Endothelial cell of umbilical vein (primary cell): ENCODE results near the gene PI4KA. TPM values are rescaled to one million over a fixed set of nuclear protein-coding genes. Genes with fewer than 3 reads are reported as not detected.
"Not testable (repeated sequence)": the region's sequence is repeated elsewhere in the genome, so short reads cannot be mapped to it uniquely, and the experiment has no call there.

Experiments
- BruUV-seq: library from RNA; stranded (reverse); fragments of 400-500 nt; replicated peaks from 2 replicates; lab custom pipeline; 2021; lab: Mats Ljungman, UMichigan
- CTCF ChIA-PET: fragments of 300-600, 350-600 bp; sonication (Branson Sonifier 250); formaldehyde crosslinking; loops from one replicate; lab custom pipeline; 2021; ENCODE audit warnings: antibody characterized with exemption, inconsistent platforms; lab: Charles Lee
- POLR2A ChIA-PET: fragments of 300-600, 350-600 bp; sonication (Branson Sonifier 250); formaldehyde crosslinking; loops from one replicate; lab custom pipeline; 2021; ENCODE audit warnings: antibody characterized with exemption, inconsistent platforms; lab: Charles Lee
- DNase-seq: peaks from one replicate; pipeline ENCODE4 v3.0.0-alpha.2; 2011; ENCODE audit warnings: low read depth, low spot score
- FAIRE-seq: peaks from 2 replicates; lab custom pipeline; 2011; peaks lifted over from hg19 to GRCh38; lab: Jason Lieb, UNC
- H2AFZ ChIP-seq: 2 replicates; pipeline ENCODE4 v1.6.0; 2012; ENCODE audit warnings: low read depth, low read length, control low read depth, inconsistent platforms
- H3K27ac ChIP-seq: 2 replicates; pipeline ENCODE4 v1.5.1; 2011; ENCODE audit warnings: low read depth, mild to moderate bottlenecking, control low read depth, low read length, moderate library complexity; ENCODE audit not compliant: insufficient read depth
- H3K27me3 ChIP-seq, 2 experiments: 2 replicates each; pipeline versions ENCODE4 v1.6.0 to v1.6.1; 2011; ENCODE audit warnings: low read length in 2 of 2, mixed read lengths in 1 of 2; ENCODE audit not compliant: control insufficient read depth in 2 of 2, insufficient read depth in 2 of 2
- H3K36me3 ChIP-seq, 2 experiments: 2 replicates in 1 of 2; 3 replicates in 1 of 2; pipeline ENCODE4 v1.5.1; 2011; ENCODE audit warnings: low read length in 2 of 2, mild to moderate bottlenecking in 1 of 2, moderate library complexity in 1 of 2; ENCODE audit not compliant: control insufficient read depth in 2 of 2, insufficient read depth in 2 of 2; ENCODE audit errors: extremely low read depth in 1 of 2
- H3K4me1 ChIP-seq: 3 replicates; pipeline ENCODE4 v1.5.1; 2011; ENCODE audit warnings: mild to moderate bottlenecking, low read length; ENCODE audit not compliant: control insufficient read depth, insufficient read depth; ENCODE audit errors: extremely low read depth
- H3K4me2 ChIP-seq: 2 replicates; pipeline ENCODE4 v1.6.1; 2011; ENCODE audit warnings: low read length, control low read depth, mixed read lengths; ENCODE audit not compliant: insufficient read depth
- H3K4me3 ChIP-seq, 3 experiments: fragments of 200-600 bp in 1 of 3; sonication (generic), shearing (Covaris generic) in 1 of 3; replicated peaks in 1 of 3; 2 replicates each; pipeline ENCODE4 v1.5.1; 2011 to 2016; ENCODE audit warnings: control low read depth in 3 of 3, low read length in 3 of 3, mild to moderate bottlenecking in 2 of 3, inconsistent platforms in 1 of 3, low read depth in 1 of 3, moderate library complexity in 1 of 3; ENCODE audit not compliant: insufficient read depth in 1 of 3
- H3K79me2 ChIP-seq: 2 replicates; pipeline ENCODE4 v1.6.0; 2012; ENCODE audit warnings: low read length, inconsistent platforms; ENCODE audit not compliant: control insufficient read depth, insufficient read depth
- H3K9ac ChIP-seq: replicated peaks from 2 replicates; pipeline ENCODE3; 2011; ENCODE audit warnings: low read length, control low read depth; ENCODE audit not compliant: insufficient read depth; ENCODE audit errors: extremely low read depth
- H3K9me1 ChIP-seq: replicated peaks from 3 replicates; pipeline ENCODE4 v1.6.0; 2011; ENCODE audit warnings: mild to moderate bottlenecking, low read length; ENCODE audit not compliant: control insufficient read depth, insufficient read depth; ENCODE audit errors: extremely low read depth
- H3K9me3 ChIP-seq: replicated peaks from 2 replicates; pipeline ENCODE4 v1.5.1; 2012; ENCODE audit warnings: low read length, inconsistent platforms; ENCODE audit not compliant: control insufficient read depth, insufficient read depth
- H4K20me1 ChIP-seq: replicated peaks from 2 replicates; pipeline ENCODE3; 2011; ENCODE audit warnings: mild to moderate bottlenecking, low read length; ENCODE audit not compliant: control insufficient read depth, insufficient read depth; ENCODE audit errors: extremely low read depth
- dilution Hi-C: fragments of 300-500 bp; cut with MboI; formaldehyde crosslinking; loops from one replicate; pipeline ENCODE4 v1.15.0; 2019; ENCODE audit warnings: low sequenced_read_pairs; ENCODE audit not compliant: extremely low pct_ligation_motif_present
- intact Hi-C: fragments of 100-400 bp; cut with micrococcal nuclease; formaldehyde crosslinking; loops from one replicate; pipeline ENCODE4 v1.10.0; 2022
- polyA plus RNA-seq, 4 experiments: library from polyadenylated mRNA; depleted of rRNA in 3 of 4; stranded (reverse) in 3 of 4; unstranded in 1 of 4; fragments of >200 nt; gene quantifications; 2 replicates each; pipeline versions ENCODE4 v1.2.1 to v1.2.3, GENCODE V29; 2011 to 2012; ENCODE audit warnings: missing spikeins in 1 of 4
- total RNA-seq: library from RNA; stranded (reverse); gene quantifications from 2 replicates; pipeline ENCODE4 v1.2.3, GENCODE V29; 2021

Gene PI4KA
- total and polyA plus RNA-seq, 2 donors (not counting 3 experiments of a cell fraction or from before 2014, with no cell fraction given) = 28.9 to 56.4 TPM

GRCh38 chr22:20685764-20686163, 172.8 kb downstream of the PI4KA start:
- H3K4me3 ChIP-seq, intact Hi-C loops, dilution Hi-C loops, H2AFZ ChIP-seq, DNase-seq, H3K36me3 ChIP-seq, H3K4me2 ChIP-seq, H3K9me3 ChIP-seq, H3K27me3 ChIP-seq, CTCF ChIA-PET, H3K9me1 ChIP-seq, H4K20me1 ChIP-seq, POLR2A ChIA-PET, H3K79me2 ChIP-seq, BruUV-seq, H3K9ac ChIP-seq, H3K27ac ChIP-seq, FAIRE-seq, H3K4me1 ChIP-seq: not testable (repeated sequence)

GRCh38 chr22:20678792-20679435, 179.7 kb downstream of the PI4KA start:
- CTCF ChIA-PET, DNase-seq, H3K36me3 ChIP-seq, BruUV-seq, H2AFZ ChIP-seq, H3K9me3 ChIP-seq, H4K20me1 ChIP-seq, H3K27ac ChIP-seq, intact Hi-C loops, H3K79me2 ChIP-seq, dilution Hi-C loops, H3K9ac ChIP-seq, H3K4me2 ChIP-seq, H3K4me1 ChIP-seq, H3K9me1 ChIP-seq, H3K4me3 ChIP-seq, FAIRE-seq, POLR2A ChIA-PET: not testable (repeated sequence)
- peaks cover 7 to 25% of the 10 kb centered on the region in 2 experiments for H3K27me3 ChIP-seq
